AG04449 (cell line): ENCODE data around the gene AFAP1L2.

Experiments used
- CTCF ChIA-PET: fragments of 350-600 bp; formaldehyde crosslinking; extraction: SDS; loops from one replicate; lab custom pipeline; 2021; ENCODE audit warnings: antibody characterized with exemption; lab: Yijun Ruan, JAX
- POLR2A ChIA-PET: fragments of 400-600, 350-600 bp; formaldehyde crosslinking; extraction: SDS; loops from one replicate; lab custom pipeline; 2020; ENCODE audit warnings: antibody characterized with exemption, inconsistent platforms; lab: Yijun Ruan, JAX
- DNase-seq: peaks from one replicate; pipeline ENCODE4 v3.0.0-alpha.2; 2010; ENCODE audit warnings: low read depth, low spot score
- H3K4me3 ChIP-seq: 2 replicates; pipeline ENCODE4 v1.5.1; 2011; ENCODE audit warnings: low read depth, mild to moderate bottlenecking, control low read depth, low read length
- CTCF ChIP-seq: IDR thresholded peaks from one replicate; pipeline ENCODE4 v1.5.1; 2011; ENCODE audit warnings: mild to moderate bottlenecking, moderate library complexity, low read length, control low read depth, inconsistent platforms; ENCODE audit not compliant: insufficient read depth; ENCODE audit errors: missing control alignments

The AFAP1L2 gene

GRCh38 chr10:114291076-114291475 lies 113.2 kb downstream of the AFAP1L2 start:
- no peak for TF ChIP-seq CTCF
- H3K4me3 ChIP-seq = no peak overlapping the region
- ChIA-PET POLR2A (no interaction called here), CTCF (interaction anchor here (5.5 kb wide), 1 partner anchor 13 kb away, joined by 40 read pairs; no protein-coding TSS in a partner anchor)
- no peak for DNase-seq

- H3K4me3 ChIP-seq = no peak overlapping the region
- no peak for TF ChIP-seq CTCF
- POLR2A ChIA-PET = interaction anchor here (0.6 kb wide), 1 partner anchor 13 kb away, joined by 4 read pairs; no protein-coding TSS in a partner anchor
- DNase-seq = no peak
- CTCF ChIA-PET = interaction anchor here (5.5 kb wide), 1 partner anchor 14 kb away, joined by 40 read pairs; no protein-coding TSS in a partner anchor
Measured at GRCh38 chr10:114290038-114290437, 114.3 kb downstream of the AFAP1L2 start.

- no peak overlapping the region for H3K4me3 ChIP-seq
- DNase-seq = no peak
- CTCF ChIA-PET = interaction anchor here (5.5 kb wide), 1 partner anchor 15 kb away, joined by 40 read pairs; no protein-coding TSS in a partner anchor
- POLR2A ChIA-PET = no interaction called here
- no peak for TF ChIP-seq CTCF
Measured at GRCh38 chr10:114289096-114289436, 115.2 kb downstream of the AFAP1L2 start.

- H3K4me3 ChIP-seq = no peak overlapping the region
- DNase-seq = no peak
- ChIA-PET POLR2A (no interaction called here), CTCF (interaction anchor here (3.3 kb wide), 1 partner anchor 15 kb away, joined by 17 read pairs; no protein-coding TSS in a partner anchor)
- TF ChIP-seq CTCF = no peak
Measured at GRCh38 chr10:114288424-114289095, 115.7 kb downstream of the AFAP1L2 start.

GRCh38 chr10:114286921-114287320 lies 117.4 kb downstream of the AFAP1L2 start:
- no peak for DNase-seq
- POLR2A ChIA-PET = no interaction called here
- CTCF ChIA-PET = interaction anchor here (3.3 kb wide), 1 partner anchor 17 kb away, joined by 17 read pairs; no protein-coding TSS in a partner anchor
- no peak overlapping the region for H3K4me3 ChIP-seq
- no peak for TF ChIP-seq CTCF

- ChIA-PET POLR2A (no interaction called here), CTCF (interaction anchor here (3.3 kb wide), 1 partner anchor 18 kb away, joined by 17 read pairs; no protein-coding TSS in a partner anchor)
- no peak overlapping the region for H3K4me3 ChIP-seq
- no peak for TF ChIP-seq CTCF
- DNase-seq = no peak
Measured at GRCh38 chr10:114285961-114286441, 118.3 kb downstream of the AFAP1L2 start.
